Natural killer cell (primary cell): ENCODE results near the gene INPP5A. TPM values are rescaled to one million over a fixed set of nuclear protein-coding genes. Genes with fewer than 3 reads are reported as not detected.

Experiments used
- ATAC-seq, 3 donors: fragments of 150-1000 bp in 2 of 3; fragments of 200-7000 bp in 1 of 3; cut with Tn5 transposase; 1 replicate in 1 of 3; 2 replicates in 2 of 3; pipeline ENCODE4 v1.10.0; 2021; ENCODE audit warnings: mild to moderate bottlenecking in 2 of 3, moderate library complexity in 2 of 3
- DNase-seq, 2 donors: peaks; one replicate each; pipeline versions ENCODE4 v3.0.0 to v3.0.0-alpha.2; 2013 to 2021; ENCODE audit warnings: mixed read lengths in 1 of 2
- H3K27ac ChIP-seq: one replicate; pipeline ENCODE4 v1.5.1; 2013; ENCODE audit warnings: mild to moderate bottlenecking, low read length
- H3K27me3 ChIP-seq: one replicate; pipeline ENCODE4 v1.6.1; 2013; ENCODE audit warnings: low read length; ENCODE audit not compliant: control insufficient read depth, insufficient read depth
- H3K36me3 ChIP-seq: one replicate; pipeline ENCODE4 v1.6.1; 2013; ENCODE audit warnings: low read length; ENCODE audit not compliant: control insufficient read depth, insufficient read depth
- H3K4me1 ChIP-seq: one replicate; pipeline ENCODE4 v1.6.1; 2013; ENCODE audit warnings: low read length; ENCODE audit not compliant: control insufficient read depth, insufficient read depth
- H3K4me3 ChIP-seq: one replicate; pipeline ENCODE4 v1.5.1; 2013; ENCODE audit warnings: low read length
- H3K9me3 ChIP-seq: one replicate; pipeline ENCODE4 v1.6.1; 2013; ENCODE audit warnings: low read length; ENCODE audit not compliant: control insufficient read depth, insufficient read depth
- H3K27ac Mint-ChIP-seq, 2 donors: one replicate each; pipeline ENCODE4 v1.8.0; 2022; ENCODE audit warnings: mild to moderate bottlenecking in 2 of 2, mixed read lengths in 2 of 2, moderate library complexity in 1 of 2
- H3K27me3 Mint-ChIP-seq, 2 donors: one replicate each; pipeline ENCODE4 v1.8.0; 2022; ENCODE audit warnings: low read depth in 2 of 2, mixed read lengths in 2 of 2
- H3K36me3 Mint-ChIP-seq: one replicate; pipeline ENCODE4 v1.8.0; 2022; ENCODE audit warnings: mixed read lengths
- H3K4me1 Mint-ChIP-seq, 2 donors: one replicate each; pipeline ENCODE4 v1.8.0; 2022; ENCODE audit warnings: mixed read lengths in 2 of 2
- H3K4me3 Mint-ChIP-seq: one replicate; pipeline ENCODE4 v1.8.0; 2022; ENCODE audit warnings: mild to moderate bottlenecking, moderate library complexity, mixed read lengths
- H3K9me3 Mint-ChIP-seq, 2 donors: one replicate each; pipeline ENCODE4 v1.8.0; 2022; ENCODE audit warnings: mixed read lengths in 2 of 2
- CTCF ChIP-seq: fragments of 200-600 bp; IDR thresholded peaks from one replicate; pipeline ENCODE4 v1.8.0; 2022; ENCODE audit warnings: antibody characterized with exemption
- WGBS: methylation state at CpG from one replicate; pipeline ENCODE4 v1.1.7; 2013; ENCODE audit warnings: missing lambda C conversion rate; ENCODE audit not compliant: insufficient coverage; 5-methylcytosine and 5-hydroxymethylcytosine counted together
- intact Hi-C: fragments of 100-400 bp; cut with micrococcal nuclease; formaldehyde crosslinking; loops from one replicate; pipeline ENCODE4 v1.14.2; 2022
- total RNA-seq, 4 donors: library from RNA; stranded (reverse); fragments of 120-200 nt in 1 of 4; gene quantifications; one replicate each; pipeline versions ENCODE4 v1.2.3 to v1.2.4, GENCODE V29; 2013 to 2022

INPP5A gene
- total RNA-seq, 3 donors from 2014 or later (not counting 1 experiment from before 2014, with no cell fraction given): 12.6 to 38.6 (median 18.6) TPM

GRCh38 chr10:132674311-132674710 lies 136.7 kb downstream of the INPP5A start:
- no peak for ATAC-seq
- no peaks in the 10 kb centered on the region for H3K36me3 ChIP-seq
- 90% methylated on average over 7 of the region's 9 CpGs for WGBS

GRCh38 chr10:132675031-132675740 lies 137.6 kb downstream of the INPP5A start:
- no peak overlapping the region for H3K4me3 Mint-ChIP-seq
- Histone ChIP-seq H3K9me3 (no peaks in the 10 kb centered on the region), H3K4me1 (no peaks in the 10 kb centered on the region), H3K36me3 (no peaks in the 10 kb centered on the region), H3K27me3 (no peaks in the 10 kb centered on the region), H3K4me3 (no peak overlapping the region), H3K27ac (no peak overlapping the region)
- H3K27ac Mint-ChIP-seq: no peak overlapping the region
- TF ChIP-seq CTCF: no peak
- peaks cover 0 to 19% of the 10 kb centered on the region in 2 donors for H3K4me1 Mint-ChIP-seq
- intact Hi-C loops: no loop called here
- H3K36me3 Mint-ChIP-seq: no peaks in the 10 kb centered on the region
- no peak for DNase-seq
- no peaks in the 10 kb centered on the region for H3K27me3 Mint-ChIP-seq
- H3K9me3 Mint-ChIP-seq: no peaks in the 10 kb centered on the region
- no peak for ATAC-seq
- WGBS: 95% methylated on average over 23 of the region's 23 CpGs

More at GRCh38 chr10:132674311-132674710, 136.7 kb downstream of the INPP5A start:
- no peak overlapping the region for H3K27ac ChIP-seq
- H3K27me3 ChIP-seq: no peaks in the 10 kb centered on the region
- no peaks in the 10 kb centered on the region for H3K4me1 ChIP-seq
- H3K9me3 ChIP-seq: no peaks in the 10 kb centered on the region
- no peak for DNase-seq
- Mint-ChIP-seq H3K27ac (no peak overlapping the region), H3K4me3 (no peak overlapping the region), H3K27me3 (no peaks in the 10 kb centered on the region), H3K36me3 (no peaks in the 10 kb centered on the region), H3K9me3 (no peaks in the 10 kb centered on the region), H3K4me1 (peaks cover 0 to 18% of the 10 kb centered on the region in 2 donors)
- intact Hi-C loops: no loop called here
- no peak for TF ChIP-seq CTCF
- no peak overlapping the region for H3K4me3 ChIP-seq

- intact Hi-C loops: no loop called here
These were observed 138.8 kb downstream of the INPP5A start for GRCh38 chr10:132676193-132676891.

More at GRCh38 chr10:132676193-132676891, 138.8 kb downstream of the INPP5A start:
- Mint-ChIP-seq H3K27ac (no peak overlapping the region), H3K36me3 (no peaks in the 10 kb centered on the region), H3K4me1 (peaks cover 2 to 16% of the 10 kb centered on the region in 2 donors), H3K4me3 (no peak overlapping the region), H3K27me3 (no peaks in the 10 kb centered on the region), H3K9me3 (no peaks in the 10 kb centered on the region)
- TF ChIP-seq CTCF: no peak
- H3K4me1 ChIP-seq: no peaks in the 10 kb centered on the region
- no peaks in the 10 kb centered on the region for H3K9me3 ChIP-seq
- H3K27ac ChIP-seq: no peak overlapping the region
- WGBS: 95% methylated on average over 17 of the region's 17 CpGs
- H3K36me3 ChIP-seq: no peaks in the 10 kb centered on the region
- no peak for ATAC-seq
- no peak for DNase-seq
- no peak overlapping the region for H3K4me3 ChIP-seq
- no peaks in the 10 kb centered on the region for H3K27me3 ChIP-seq
